ENCODE measurements around the gene AARS1. TPM values are rescaled to one million over a fixed set of nuclear protein-coding genes. Genes with fewer than 3 reads are reported as not detected.
"Not testable (repeated sequence)": the region's sequence is repeated elsewhere in the genome, so short reads cannot be mapped to it uniquely, and the experiment has no call there.

The AARS1 gene
- total RNA-seq, 2 donors from 2014 or later: 68.0 to 69.4 TPM

DNA sequence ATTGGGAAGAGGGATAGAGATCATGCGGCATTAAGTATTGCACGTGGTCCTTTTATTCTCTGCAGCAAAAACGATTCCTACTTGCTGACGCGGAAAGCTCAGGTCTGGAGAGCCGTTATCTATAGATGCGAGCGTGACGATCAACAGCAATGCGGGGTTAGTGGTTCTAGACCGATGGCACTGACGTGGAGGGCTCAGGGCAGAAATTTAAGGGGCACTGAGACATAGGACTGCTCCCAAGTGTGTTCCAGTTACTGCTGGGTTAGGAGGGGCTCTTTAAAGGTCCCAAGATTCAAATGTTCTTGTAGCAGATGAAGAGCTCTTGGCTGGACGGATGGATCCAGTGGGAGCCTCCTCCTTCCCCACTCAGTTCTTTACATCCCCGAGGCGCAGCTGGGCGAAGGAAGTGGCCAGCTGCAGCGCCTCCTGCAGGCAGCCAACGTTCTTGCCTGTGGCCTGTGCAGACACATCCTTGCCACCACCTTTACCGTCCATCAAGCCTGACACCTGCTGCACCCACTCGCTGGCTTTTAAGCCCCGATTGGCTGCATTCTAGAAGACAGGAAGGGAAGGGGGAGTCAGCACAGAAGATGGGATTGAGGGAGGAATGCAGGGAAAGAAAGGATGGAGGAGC is 36.8 kb downstream of the AARS1 start:
- no peak overlapping the region for H3K4me3 ChIP-seq
- no peaks in the 10 kb centered on the region for H3K9me3 ChIP-seq
- TF ChIP-seq, protein P1, sequence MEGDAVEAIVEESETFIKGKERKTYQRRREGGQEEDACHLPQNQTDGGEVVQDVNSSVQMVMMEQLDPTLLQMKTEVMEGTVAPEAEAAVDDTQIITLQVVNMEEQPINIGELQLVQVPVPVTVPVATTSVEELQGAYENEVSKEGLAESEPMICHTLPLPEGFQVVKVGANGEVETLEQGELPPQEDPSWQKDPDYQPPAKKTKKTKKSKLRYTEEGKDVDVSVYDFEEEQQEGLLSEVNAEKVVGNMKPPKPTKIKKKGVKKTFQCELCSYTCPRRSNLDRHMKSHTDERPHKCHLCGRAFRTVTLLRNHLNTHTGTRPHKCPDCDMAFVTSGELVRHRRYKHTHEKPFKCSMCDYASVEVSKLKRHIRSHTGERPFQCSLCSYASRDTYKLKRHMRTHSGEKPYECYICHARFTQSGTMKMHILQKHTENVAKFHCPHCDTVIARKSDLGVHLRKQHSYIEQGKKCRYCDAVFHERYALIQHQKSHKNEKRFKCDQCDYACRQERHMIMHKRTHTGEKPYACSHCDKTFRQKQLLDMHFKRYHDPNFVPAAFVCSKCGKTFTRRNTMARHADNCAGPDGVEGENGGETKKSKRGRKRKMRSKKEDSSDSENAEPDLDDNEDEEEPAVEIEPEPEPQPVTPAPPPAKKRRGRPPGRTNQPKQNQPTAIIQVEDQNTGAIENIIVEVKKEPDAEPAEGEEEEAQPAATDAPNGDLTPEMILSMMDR (IDR thresholded peaks at IDR 0.05): no peak
- H3K27me3 ChIP-seq (replicated peaks; ENCODE audit: insufficient read depth): no peaks in the 10 kb centered on the region
- peaks cover 45% of the 10 kb centered on the region for H3K36me3 ChIP-seq
- peaks cover 14 to 22% of the 10 kb centered on the region in 2 donors for H3K4me1 ChIP-seq (ENCODE audit: control insufficient read depth in 1 of 2, low read depth in 2 of 2)
- ATAC-seq (ENCODE audit: insufficient number of reproducible peaks, low FRiP score, low read depth): no peak
- DNase-seq (ENCODE audit: low spot score): no peak
- peak overlapping the region in 1 of 2 donors; percentile 47 for H3K27ac ChIP-seq

DNA sequence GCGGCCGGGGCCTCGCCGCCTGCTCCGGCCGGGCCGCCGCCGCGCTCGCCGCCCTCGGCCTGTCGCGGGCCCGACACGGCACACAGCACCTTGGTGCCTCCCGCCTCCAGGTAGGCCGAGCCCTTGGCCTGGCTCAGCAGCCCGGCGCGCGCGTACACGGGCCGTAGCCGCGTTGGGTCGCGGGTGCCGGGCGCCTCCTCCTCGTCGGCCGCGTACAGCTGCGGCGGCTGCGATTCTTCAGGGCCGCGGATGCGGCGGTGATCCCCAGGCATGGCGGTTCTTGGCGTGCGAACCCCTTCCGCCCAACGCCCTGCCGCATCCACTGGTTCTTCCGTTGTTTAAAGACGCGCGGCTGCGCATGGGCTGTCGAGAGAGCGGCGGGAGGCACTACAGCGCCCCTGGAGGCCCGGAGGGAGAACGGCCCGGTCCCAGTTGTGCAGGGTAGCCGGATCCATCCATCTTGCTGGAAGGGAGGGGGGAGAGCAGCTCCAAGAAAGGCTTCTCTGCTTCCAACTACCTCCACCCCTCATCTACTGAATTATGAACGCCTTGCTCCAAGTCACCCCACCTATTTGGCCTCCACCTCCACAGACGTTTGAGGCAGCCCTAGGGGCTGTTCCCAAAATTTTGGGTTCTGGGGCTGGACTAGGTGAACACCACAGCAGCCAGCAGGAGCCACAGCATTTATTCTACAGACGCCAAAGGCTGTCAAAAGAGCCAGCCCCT is 37.5 kb downstream of the AARS1 start, which contains the start of gene EXOSC6:
Gene EXOSC6, minus strand, starts transcription at position 312 of the 726 bp plus-strand sequence. Its CDS starts 40 bp downstream, at position 272.
- H3K4me1 ChIP-seq (ENCODE audit: control insufficient read depth in 1 of 2, low read depth in 2 of 2): peaks cover 14 to 22% of the 10 kb centered on the region in 2 donors
- peak within 1 kb of the TSS; percentile 64 to 85 for H3K27ac ChIP-seq
- H3K9me3 ChIP-seq: no peaks in the 10 kb centered on the region
- H3K27me3 ChIP-seq (replicated peaks; ENCODE audit: insufficient read depth): no peaks in the 10 kb centered on the region
- H3K4me3 ChIP-seq: peak within 1 kb of the TSS; percentile 94
- ATAC-seq (ENCODE audit: insufficient number of reproducible peaks, low FRiP score, low read depth) (peak; percentile 87), DNase-seq (ENCODE audit: low spot score) (peak; percentile 79)
- peaks cover 38% of the 10 kb centered on the region for H3K36me3 ChIP-seq
- TF ChIP-seq, protein P1 (IDR thresholded peaks at IDR 0.05): peak; percentile 87

- peaks cover 14 to 22% of the 10 kb centered on the region in 2 donors for H3K4me1 ChIP-seq (ENCODE audit: control insufficient read depth in 1 of 2, low read depth in 2 of 2)
- H3K36me3 ChIP-seq: peaks cover 30% of the 10 kb centered on the region
- H3K4me3 ChIP-seq: peak overlapping the region; percentile 94
- H3K27me3 ChIP-seq (replicated peaks; ENCODE audit: insufficient read depth): no peaks in the 10 kb centered on the region
- DNase-seq (ENCODE audit: low spot score) (no peak), ATAC-seq (ENCODE audit: insufficient number of reproducible peaks, low FRiP score, low read depth) (peak; percentile 26)
- H3K27ac ChIP-seq: peak overlapping the region; percentile 53 to 85
- no peaks in the 10 kb centered on the region for H3K9me3 ChIP-seq
- TF ChIP-seq, protein P1 (IDR thresholded peaks at IDR 0.05): no peak
Observed at GRCh38 chr16:70250748-70251628, 38.3 kb downstream of the AARS1 start.

- ATAC-seq (ENCODE audit: insufficient number of reproducible peaks, low FRiP score, low read depth); H3K9me3 ChIP-seq; H3K4me3 ChIP-seq; H3K27me3 ChIP-seq (replicated peaks; ENCODE audit: insufficient read depth); H3K27ac ChIP-seq; DNase-seq (ENCODE audit: low spot score): not testable (repeated sequence)
- Histone ChIP-seq H3K4me1 (ENCODE audit: control insufficient read depth in 1 of 2, low read depth in 2 of 2) (peaks cover 14 to 22% of the 10 kb centered on the region in 2 donors), H3K36me3 (peaks cover 18% of the 10 kb centered on the region)
Observed at GRCh38 chr16:70249697-70250096, 39.6 kb downstream of the AARS1 start.

GRCh38 chr16:70238773-70239172 is 50.5 kb downstream of the AARS1 start:
- not testable (repeated sequence) for ATAC-seq (ENCODE audit: insufficient number of reproducible peaks, low FRiP score, low read depth); H3K27me3 ChIP-seq (replicated peaks; ENCODE audit: insufficient read depth); DNase-seq (ENCODE audit: low spot score); H3K27ac ChIP-seq; H3K4me1 ChIP-seq (ENCODE audit: control insufficient read depth in 1 of 2, low read depth in 2 of 2); H3K9me3 ChIP-seq; H3K4me3 ChIP-seq
- peaks cover 13% of the 10 kb centered on the region for H3K36me3 ChIP-seq

DNA sequence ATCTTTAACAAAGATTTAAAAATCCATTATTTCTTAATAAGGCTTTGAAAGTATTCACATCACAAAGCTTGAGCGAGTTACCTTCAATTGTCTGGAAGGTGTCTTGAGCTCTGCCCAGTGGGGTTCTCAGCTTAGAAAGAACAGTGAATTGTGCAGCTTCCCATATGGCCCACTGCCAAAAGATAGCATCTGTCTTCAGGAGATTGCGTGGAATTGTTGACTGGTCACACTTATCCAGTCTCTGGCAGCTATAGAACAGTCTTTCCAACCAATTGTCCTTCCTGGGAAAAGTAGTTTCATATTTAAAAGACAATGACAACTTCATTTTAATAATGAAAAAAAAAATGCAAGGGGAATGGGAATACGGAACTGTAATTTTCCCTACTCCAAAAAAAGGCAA is 57.5 kb downstream of the AARS1 start:
- H3K4me3 ChIP-seq; H3K9me3 ChIP-seq; ATAC-seq (ENCODE audit: insufficient number of reproducible peaks, low FRiP score, low read depth); H3K27ac ChIP-seq; H3K27me3 ChIP-seq (replicated peaks; ENCODE audit: insufficient read depth); DNase-seq (ENCODE audit: low spot score); H3K4me1 ChIP-seq (ENCODE audit: control insufficient read depth in 1 of 2, low read depth in 2 of 2): not testable (repeated sequence)
- H3K36me3 ChIP-seq: peaks cover 21% of the 10 kb centered on the region

DNA sequence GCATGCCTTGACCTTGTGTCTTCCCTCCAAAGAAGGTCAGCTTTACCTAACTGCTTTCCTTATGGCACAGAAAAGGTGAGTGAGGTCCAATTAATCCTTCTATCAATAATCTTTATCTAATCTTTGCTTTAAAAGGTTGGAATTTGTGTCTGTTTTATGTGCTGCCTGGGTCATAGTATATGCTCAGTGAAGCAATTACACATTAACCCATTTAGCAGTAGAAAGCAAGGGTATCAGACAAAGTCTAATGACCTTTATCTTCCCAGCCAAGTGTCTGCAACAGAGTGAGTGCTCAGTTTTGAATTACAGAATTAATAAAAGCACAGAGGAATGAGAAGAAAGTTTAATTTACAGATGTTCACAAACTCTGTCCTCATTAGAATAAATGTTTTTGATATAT is 63.3 kb downstream of the AARS1 start:
- not testable (repeated sequence) for H3K27ac ChIP-seq; H3K9me3 ChIP-seq; DNase-seq (ENCODE audit: low spot score); H3K36me3 ChIP-seq; H3K4me3 ChIP-seq; H3K4me1 ChIP-seq (ENCODE audit: control insufficient read depth in 1 of 2, low read depth in 2 of 2); H3K27me3 ChIP-seq (replicated peaks; ENCODE audit: insufficient read depth); ATAC-seq (ENCODE audit: insufficient number of reproducible peaks, low FRiP score, low read depth)

DNA sequence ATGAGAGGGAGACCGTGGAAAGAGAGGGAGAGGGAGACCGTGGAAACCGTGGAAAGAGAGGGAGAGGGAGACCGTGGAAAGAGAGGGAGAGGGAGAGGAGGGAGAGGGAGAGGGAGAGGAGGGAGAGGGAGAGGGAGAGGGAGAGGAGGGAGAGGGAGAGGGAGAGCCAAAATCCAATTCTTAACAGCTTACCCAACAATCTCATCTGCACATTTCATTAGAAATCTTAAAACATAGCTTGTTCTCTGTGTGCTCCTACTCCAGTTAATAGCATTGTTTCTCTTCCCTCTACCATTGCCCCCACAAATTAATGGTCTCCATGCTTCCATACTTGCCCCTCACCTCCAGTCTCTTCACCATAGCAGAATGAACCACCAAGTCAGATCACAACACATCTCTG is 63.9 kb downstream of the AARS1 start:
- H3K36me3 ChIP-seq; H3K27me3 ChIP-seq (replicated peaks; ENCODE audit: insufficient read depth); ATAC-seq (ENCODE audit: insufficient number of reproducible peaks, low FRiP score, low read depth); H3K27ac ChIP-seq; H3K9me3 ChIP-seq; H3K4me3 ChIP-seq; DNase-seq (ENCODE audit: low spot score); H3K4me1 ChIP-seq (ENCODE audit: control insufficient read depth in 1 of 2, low read depth in 2 of 2): not testable (repeated sequence)

DNA sequence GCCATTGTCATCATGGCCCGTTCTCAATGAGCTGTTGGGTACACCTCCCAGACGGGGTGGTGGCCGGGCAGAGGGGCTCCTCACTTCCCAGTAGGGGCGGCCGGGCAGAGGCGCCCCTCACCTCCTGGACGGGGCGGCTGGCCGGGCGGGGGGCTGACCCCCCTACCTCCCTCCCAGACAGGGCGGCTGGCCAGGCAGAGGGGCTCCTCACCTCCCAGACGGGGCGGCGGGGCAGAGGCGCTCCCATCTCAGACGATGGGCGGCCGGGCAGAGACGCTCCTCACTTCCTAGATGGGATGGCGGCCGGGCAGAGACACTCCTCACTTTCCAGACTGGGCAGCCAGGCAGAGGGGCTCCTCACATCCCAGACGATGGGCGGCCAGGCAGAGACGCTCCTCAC is 64.7 kb downstream of the AARS1 start:
- not testable (repeated sequence) for H3K36me3 ChIP-seq; H3K9me3 ChIP-seq; DNase-seq (ENCODE audit: low spot score); H3K27me3 ChIP-seq (replicated peaks; ENCODE audit: insufficient read depth); H3K4me1 ChIP-seq (ENCODE audit: control insufficient read depth in 1 of 2, low read depth in 2 of 2); H3K27ac ChIP-seq; ATAC-seq (ENCODE audit: insufficient number of reproducible peaks, low FRiP score, low read depth); H3K4me3 ChIP-seq

All from thoracic aorta (tissue), 2 donors.